ENCODE data around the gene RGS3. TPM values are rescaled to one million over a fixed set of nuclear protein-coding genes. Genes with fewer than 3 reads are reported as not detected.
A peak's percentile ranks its signal among the peaks of the same experiment; 100 is the strongest.

RGS3 gene
- total RNA-seq, 2 experiments from 2014 or later: 57.1 to 76.4 TPM

DNA sequence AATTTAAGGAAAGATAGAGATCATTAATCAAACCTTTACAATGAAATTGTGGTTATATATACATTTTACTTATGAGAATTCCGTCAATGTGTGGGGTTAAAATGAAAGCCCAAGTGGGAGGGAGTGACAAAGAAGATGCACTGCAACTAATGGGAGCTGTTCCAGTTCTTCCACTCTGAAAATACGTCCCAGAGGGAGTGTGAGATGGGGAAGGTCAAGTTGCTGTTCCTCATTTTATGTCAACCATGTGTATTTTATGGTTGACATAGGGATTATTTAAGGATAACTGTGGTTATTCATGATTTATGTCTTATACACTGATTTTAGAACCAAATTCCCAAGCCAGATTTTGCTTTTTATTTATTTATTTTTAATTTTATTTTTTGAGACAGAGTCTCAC is 14.2 kb upstream of the RGS3 start:
- CTCF ChIA-PET: interaction anchor here (4.9 to 9.7 kb wide), 2 partner anchors 134 to 205 kb away, joined by 50 to 151 read pairs; no protein-coding TSS in a partner anchor

DNA sequence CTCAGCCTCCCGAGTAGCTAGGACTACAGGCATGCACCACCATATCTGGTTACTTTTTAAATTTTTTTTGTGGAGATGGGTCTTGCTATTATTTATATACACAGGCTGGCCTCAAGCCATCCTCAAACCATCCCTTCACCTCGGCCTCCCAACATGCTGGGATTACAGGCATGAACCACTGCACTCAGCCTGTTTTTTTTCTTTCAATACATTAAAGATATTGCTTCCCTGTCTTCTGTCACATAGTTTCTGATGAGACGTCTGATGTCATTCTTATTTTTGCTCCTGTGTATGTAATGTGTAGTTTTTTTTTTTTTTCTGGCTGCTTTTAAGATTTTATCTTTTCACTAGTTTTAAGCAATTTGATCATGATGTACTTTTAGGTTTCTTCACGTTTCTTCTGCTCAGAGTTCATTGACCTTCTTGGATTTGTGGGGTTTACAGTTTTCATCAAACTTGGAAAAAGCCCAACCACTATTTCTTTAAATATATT is 11.4 kb upstream of the RGS3 start:
- ATAC-seq: no peak
- CTCF ChIA-PET: interaction anchor here (1.2 to 9.7 kb wide), 3 partner anchors 38 to 202 kb away, joined by 3 to 151 read pairs (median 6); no protein-coding TSS in a partner anchor
- Mint-ChIP-seq H3K36me3 (no peaks in the 10 kb centered on the region), H3K4me3 (no peak overlapping the region), H3K4me1 (peaks cover 10% of the 10 kb centered on the region), H3K9me3 (ENCODE audit: low read depth) (no peaks in the 10 kb centered on the region), H3K27me3 (no peaks in the 10 kb centered on the region), H3K27ac (no peak overlapping the region)
- no peak for DNase-seq

More for the DNA sequence above, 14.2 kb upstream of the RGS3 start:
- H3K9me3 Mint-ChIP-seq (ENCODE audit: low read depth): no peaks in the 10 kb centered on the region
- peaks cover 2% of the 10 kb centered on the region for H3K4me1 Mint-ChIP-seq
- no peak overlapping the region for H3K4me3 Mint-ChIP-seq
- no peaks in the 10 kb centered on the region for H3K36me3 Mint-ChIP-seq
- ATAC-seq: no peak
- H3K27me3 Mint-ChIP-seq: no peaks in the 10 kb centered on the region
- no peak for DNase-seq
- H3K27ac Mint-ChIP-seq: no peak overlapping the region

DNA sequence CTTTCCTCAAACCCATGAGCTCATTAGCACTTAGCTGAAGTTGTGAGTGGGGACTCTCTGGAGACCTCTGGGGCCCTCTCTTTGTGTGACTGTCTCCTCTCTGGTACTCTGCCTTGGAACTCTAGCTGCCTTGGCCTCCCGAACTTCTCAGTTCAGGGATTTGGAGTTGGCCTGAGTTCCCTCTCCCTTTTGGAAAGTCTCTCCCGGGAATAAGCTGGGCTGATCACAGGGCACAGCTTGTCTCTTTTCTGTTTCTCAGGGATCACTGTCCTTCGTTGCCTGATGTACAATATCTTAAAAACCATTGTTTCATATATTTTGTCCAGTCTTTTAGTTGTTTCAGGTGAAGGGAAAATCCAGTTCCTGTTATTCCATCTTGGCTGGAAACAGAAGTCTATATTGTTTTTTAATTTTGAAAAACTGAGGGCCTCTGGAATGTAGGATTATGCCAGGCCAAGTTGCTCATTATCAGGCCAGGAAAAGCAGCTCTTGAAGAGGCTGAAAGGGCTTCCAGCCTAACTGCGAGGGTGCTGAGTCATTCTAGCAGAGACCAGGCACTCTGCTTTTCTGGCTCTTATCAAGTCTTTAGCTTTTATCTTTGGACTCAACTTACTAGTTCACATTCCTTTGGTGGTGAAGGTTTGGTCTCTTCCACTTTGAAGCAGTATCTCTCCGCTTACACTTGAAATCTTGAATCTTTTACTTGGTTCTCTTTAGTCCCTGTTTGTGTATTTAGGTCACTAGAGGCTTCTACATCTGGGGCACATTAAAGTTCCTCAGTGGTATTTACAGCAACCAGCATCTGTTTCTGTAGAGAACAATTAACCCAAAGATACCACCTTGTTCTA is 8.4 kb upstream of the RGS3 start:
- no peak for DNase-seq
- ATAC-seq: peak; percentile 36
- no peaks in the 10 kb centered on the region for H3K27me3 Mint-ChIP-seq

DNA sequence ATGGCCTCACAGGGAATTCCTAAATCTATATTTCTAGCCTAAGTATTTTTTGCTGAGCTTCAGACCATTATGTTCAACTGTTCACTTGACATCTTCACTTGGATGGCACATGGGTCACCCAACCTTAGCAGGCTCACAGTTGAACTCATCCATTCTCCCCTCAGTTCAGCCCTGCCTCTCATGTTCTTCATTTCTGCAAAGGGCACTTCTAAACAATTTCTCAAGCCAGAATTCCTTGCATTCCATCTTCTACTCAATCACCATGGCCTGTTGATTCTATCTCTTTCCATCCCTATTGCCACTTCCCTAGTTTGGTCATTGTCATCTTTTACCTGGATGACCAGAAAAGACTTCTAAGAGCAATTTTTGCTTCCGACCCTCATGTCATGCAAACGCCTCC is 7.3 kb upstream of the RGS3 start:
- CTCF ChIA-PET: interaction anchor here (0.7 to 4.0 kb wide), 2 partner anchors 10 to 15 kb away, joined by 3 to 17 read pairs; no protein-coding TSS in a partner anchor
- Mint-ChIP-seq H3K4me3 (no peak overlapping the region), H3K27me3 (no peaks in the 10 kb centered on the region), H3K9me3 (ENCODE audit: low read depth) (no peaks in the 10 kb centered on the region), H3K27ac (no peak overlapping the region), H3K36me3 (no peaks in the 10 kb centered on the region), H3K4me1 (peaks cover 10% of the 10 kb centered on the region)
- ATAC-seq: no peak
- no peak for DNase-seq

More for the DNA sequence above, 8.4 kb upstream of the RGS3 start:
- no peaks in the 10 kb centered on the region for H3K36me3 Mint-ChIP-seq
- CTCF ChIA-PET: interaction anchor here (0.7 to 4.0 kb wide), 12 partner anchors 9 to 203 kb away, joined by 3 to 17 read pairs (median 4); partner anchors contain the start of gene ALAD
- H3K4me1 Mint-ChIP-seq: peaks cover 10% of the 10 kb centered on the region
- H3K9me3 Mint-ChIP-seq (ENCODE audit: low read depth): no peaks in the 10 kb centered on the region
- no peak overlapping the region for H3K27ac Mint-ChIP-seq
- no peak overlapping the region for H3K4me3 Mint-ChIP-seq

DNA sequence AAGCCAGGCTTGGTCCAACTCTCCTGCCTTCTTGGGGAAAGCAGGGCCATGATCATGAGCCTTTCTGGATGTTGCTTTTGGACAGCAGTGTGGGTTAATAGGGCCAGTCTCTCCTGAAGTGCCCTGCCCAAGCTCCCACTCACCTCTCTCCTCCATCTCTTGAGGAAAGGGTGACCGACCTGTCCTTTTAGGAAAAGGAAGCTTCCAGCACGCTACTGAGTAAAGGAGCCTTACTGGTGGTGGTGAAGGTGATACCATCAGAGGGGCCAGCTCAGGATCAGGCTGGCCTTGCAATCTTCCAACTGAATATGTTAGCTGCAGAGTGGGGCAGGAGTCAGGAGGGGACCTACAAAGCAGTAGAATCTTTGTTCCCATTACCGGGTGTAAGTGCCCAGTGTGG is 2.2 kb upstream of the RGS3 start:
- no peak for ATAC-seq
- Mint-ChIP-seq H3K4me1 (no peaks in the 10 kb centered on the region), H3K9me3 (ENCODE audit: low read depth) (no peaks in the 10 kb centered on the region), H3K36me3 (no peaks in the 10 kb centered on the region), H3K4me3 (no peak overlapping the region), H3K27me3 (no peaks in the 10 kb centered on the region), H3K27ac (no peak overlapping the region)
- no peak for DNase-seq
- CTCF ChIA-PET: no interaction called here

DNA sequence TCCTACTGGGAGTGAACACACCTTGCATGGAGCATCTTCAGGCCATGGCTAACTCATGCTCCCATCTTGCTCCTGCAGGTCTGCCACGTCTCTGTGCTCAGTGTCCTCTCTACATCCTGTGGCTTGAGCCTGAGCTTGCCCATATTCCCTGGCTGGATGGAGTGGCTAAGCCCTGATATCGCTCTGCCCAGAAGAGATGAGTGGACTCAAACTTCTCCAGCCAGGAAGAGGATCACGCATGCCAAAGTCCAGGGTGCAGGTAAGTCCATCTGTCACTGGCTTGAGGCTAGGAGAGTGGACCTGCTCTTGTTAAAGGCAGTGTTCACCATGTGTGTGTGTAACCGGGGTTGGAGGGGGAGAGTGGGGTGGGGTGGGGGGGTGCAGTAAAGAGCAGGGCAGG is 1.6 kb upstream of the RGS3 start:
- no peaks in the 10 kb centered on the region for H3K36me3 Mint-ChIP-seq
- CTCF ChIA-PET: interaction anchor here (1.3 kb wide), 1 partner anchor 61 kb away, joined by 3 read pairs; the partner anchor contains the start of gene ALAD
- H3K4me3 Mint-ChIP-seq: no peak overlapping the region
- ATAC-seq (no peak), DNase-seq (no peak)
- no peak overlapping the region for H3K27ac Mint-ChIP-seq
- peaks cover 2% of the 10 kb centered on the region for H3K9me3 Mint-ChIP-seq (ENCODE audit: low read depth)
- H3K27me3 Mint-ChIP-seq: no peaks in the 10 kb centered on the region
- no peaks in the 10 kb centered on the region for H3K4me1 Mint-ChIP-seq

DNA sequence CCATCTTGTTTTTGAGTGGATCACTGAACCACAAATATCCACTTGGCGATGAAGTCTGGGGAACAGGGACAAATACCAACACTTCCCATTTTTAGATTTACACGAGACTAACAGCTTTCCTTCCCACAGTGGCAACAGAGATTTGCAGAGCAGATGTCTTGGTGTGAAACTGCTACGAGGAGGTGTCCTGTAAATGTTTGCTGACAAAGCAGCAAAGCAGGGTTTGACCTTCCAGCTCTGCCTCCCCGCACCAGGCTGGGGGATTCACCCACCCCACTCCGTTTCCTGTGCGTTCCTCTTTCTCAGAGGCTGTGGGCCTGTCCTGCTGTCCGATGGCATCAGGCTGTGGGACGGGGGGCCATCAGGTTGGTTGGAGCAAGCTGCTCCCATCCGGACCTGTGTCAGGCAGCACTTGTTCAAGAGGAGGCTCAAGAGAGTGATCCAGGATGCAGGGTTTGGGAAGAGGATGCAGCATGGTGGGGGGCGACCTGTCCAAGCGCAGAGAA is 693 bp upstream of the RGS3 start:
- Mint-ChIP-seq H3K4me1 (no peaks in the 10 kb centered on the region), H3K9me3 (ENCODE audit: low read depth) (peaks cover 2% of the 10 kb centered on the region), H3K27me3 (no peaks in the 10 kb centered on the region), H3K36me3 (peaks cover 2% of the 10 kb centered on the region), H3K27ac (no peak overlapping the region), H3K4me3 (no peak overlapping the region)
- CTCF ChIA-PET: interaction anchor here (1.3 to 1.4 kb wide), 2 partner anchors 62 to 129 kb away, joined by 3 read pairs; partner anchors contain the start of gene ALAD
- ATAC-seq: no peak
- no peak for DNase-seq

DNA sequence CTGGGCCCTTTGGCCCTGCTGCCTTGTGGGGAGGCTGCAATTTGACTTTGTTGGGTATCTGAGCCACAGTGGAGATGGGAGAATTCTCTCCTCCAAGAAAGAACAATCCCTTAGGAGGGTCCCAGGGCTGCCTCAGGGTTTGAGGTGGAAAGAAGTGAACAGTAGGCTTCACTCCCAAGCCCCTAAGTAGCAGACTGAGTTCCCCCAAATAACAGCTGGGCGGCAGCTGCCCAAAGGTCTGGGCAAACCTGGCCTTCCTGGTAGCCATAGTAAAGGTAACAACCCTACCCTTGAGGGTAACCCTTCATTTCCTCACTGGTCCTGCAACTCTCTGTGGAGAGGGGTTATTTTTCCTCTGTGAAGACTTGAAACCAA is 746 bp downstream of the RGS3 start:
- H3K9me3 Mint-ChIP-seq (ENCODE audit: low read depth): peaks cover 2% of the 10 kb centered on the region
- H3K27me3 Mint-ChIP-seq: no peaks in the 10 kb centered on the region
- no peaks in the 10 kb centered on the region for H3K4me1 Mint-ChIP-seq
- CTCF ChIA-PET: interaction anchor here (0.9 to 1.4 kb wide), 3 partner anchors 29 to 191 kb away, joined by 3 to 4 read pairs (median 3); no protein-coding TSS in a partner anchor
- peak overlapping the region; percentile 58 for H3K4me3 Mint-ChIP-seq
- DNase-seq (no peak), ATAC-seq (no peak)
- no peak overlapping the region for H3K27ac Mint-ChIP-seq
- H3K36me3 Mint-ChIP-seq: peaks cover 2% of the 10 kb centered on the region

DNA sequence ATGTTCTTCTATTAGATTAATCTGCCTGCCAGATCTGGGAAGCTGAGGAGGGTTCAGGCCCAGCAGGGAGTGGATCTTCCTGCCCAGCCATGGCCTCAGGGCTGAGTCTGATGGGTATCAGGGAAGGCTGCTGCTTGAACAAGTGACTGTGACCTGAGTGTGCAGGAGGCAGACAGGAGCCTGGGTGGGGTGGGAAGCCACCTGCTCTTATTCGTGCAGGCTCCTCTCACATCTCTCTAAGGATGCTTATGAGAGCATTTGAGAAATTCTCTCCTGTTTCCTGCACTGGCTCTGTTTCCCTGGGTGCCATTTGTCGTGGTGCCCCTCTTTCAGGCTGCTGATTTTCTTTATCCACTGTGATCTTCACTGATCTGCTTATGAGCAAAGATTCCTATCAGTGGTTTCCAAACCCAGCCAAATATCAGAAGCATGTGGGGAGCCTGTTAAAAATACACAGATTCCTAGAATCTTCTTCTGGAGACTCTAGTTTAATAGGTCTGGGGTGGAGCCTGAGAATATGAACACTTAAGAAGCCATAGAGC is 2.1 kb downstream of the RGS3 start:
- ATAC-seq (no peak), DNase-seq (no peak)
- CTCF ChIA-PET: no interaction called here
- Mint-ChIP-seq H3K27me3 (no peaks in the 10 kb centered on the region), H3K4me1 (no peaks in the 10 kb centered on the region), H3K27ac (no peak overlapping the region), H3K36me3 (peaks cover 3% of the 10 kb centered on the region), H3K9me3 (ENCODE audit: low read depth) (peaks cover 2% of the 10 kb centered on the region), H3K4me3 (no peak overlapping the region)

DNA sequence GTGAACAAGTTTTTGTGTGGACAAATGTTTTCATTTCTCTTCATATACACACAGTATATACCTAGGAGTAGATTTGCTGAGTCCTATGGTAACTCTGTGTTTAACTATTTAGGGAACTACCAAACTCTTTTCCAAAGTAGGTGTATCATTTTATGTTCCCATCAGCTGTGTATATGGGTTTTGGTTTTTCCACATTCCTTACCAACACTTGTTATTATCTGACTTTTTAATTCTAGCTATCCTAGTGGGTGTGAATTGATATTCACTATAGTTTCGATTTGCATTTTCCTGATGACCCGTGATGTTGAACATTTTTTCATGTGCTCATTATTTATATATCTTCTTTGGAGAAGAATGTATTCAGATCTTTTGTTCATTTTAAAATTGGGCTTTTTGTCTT is 3.7 kb downstream of the RGS3 start:
- ATAC-seq: no peak
- H3K27ac Mint-ChIP-seq: no peak overlapping the region
- CTCF ChIA-PET: interaction anchor here (0.6 kb wide), 1 partner anchor 155 kb away, joined by 3 read pairs; no protein-coding TSS in a partner anchor

DNA sequence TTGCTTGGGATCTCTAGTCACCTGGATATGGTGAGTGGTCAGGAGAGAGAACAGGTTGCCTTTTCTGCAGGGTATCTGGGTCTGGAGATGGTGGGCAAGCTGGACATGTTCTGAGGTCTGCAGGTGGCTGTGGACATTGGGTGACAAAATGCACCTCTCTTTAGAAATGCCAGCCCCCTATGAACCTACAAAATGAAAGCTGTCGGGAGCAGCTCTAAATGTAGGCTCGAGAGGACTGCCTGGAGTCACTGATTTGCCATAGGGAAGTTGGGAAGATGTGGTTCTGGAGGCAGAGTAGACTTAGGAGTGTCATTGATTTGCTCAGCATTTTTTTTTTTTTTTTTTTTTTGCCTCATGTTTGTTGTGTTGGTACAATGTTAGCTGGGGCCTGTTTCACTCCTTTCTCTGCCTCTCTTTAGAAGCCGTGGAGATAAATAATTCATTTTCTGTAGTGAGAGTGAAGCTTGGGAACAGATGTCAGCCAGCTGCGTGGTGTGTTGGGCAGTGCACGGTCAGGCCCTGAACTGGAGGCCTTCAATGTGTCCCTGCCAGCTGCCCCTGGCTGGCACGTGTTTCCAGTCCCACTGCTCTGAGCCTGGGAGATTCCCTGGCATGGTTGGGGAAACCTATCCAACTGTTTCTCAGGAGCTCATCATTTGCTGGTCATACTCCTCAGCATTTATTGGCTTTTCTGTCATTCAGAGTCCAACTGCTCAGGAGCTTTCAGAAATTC is 5.4 kb downstream of the RGS3 start:
- Mint-ChIP-seq H3K36me3 (peaks cover 3% of the 10 kb centered on the region), H3K27me3 (no peaks in the 10 kb centered on the region), H3K27ac (no peak overlapping the region), H3K4me1 (no peaks in the 10 kb centered on the region), H3K4me3 (no peak overlapping the region), H3K9me3 (ENCODE audit: low read depth) (peaks cover 2% of the 10 kb centered on the region)
- CTCF ChIA-PET: interaction anchor here (0.6 to 1.2 kb wide), 3 partner anchors 43 to 110 kb away, joined by 3 read pairs; no protein-coding TSS in a partner anchor
- ATAC-seq (no peak), DNase-seq (no peak)

More for the DNA sequence above, 3.7 kb downstream of the RGS3 start:
- H3K36me3 Mint-ChIP-seq: peaks cover 3% of the 10 kb centered on the region
- no peaks in the 10 kb centered on the region for H3K4me1 Mint-ChIP-seq
- no peak for DNase-seq
- H3K4me3 Mint-ChIP-seq: no peak overlapping the region
- H3K27me3 Mint-ChIP-seq: no peaks in the 10 kb centered on the region
- H3K9me3 Mint-ChIP-seq (ENCODE audit: low read depth): peaks cover 2% of the 10 kb centered on the region

DNA sequence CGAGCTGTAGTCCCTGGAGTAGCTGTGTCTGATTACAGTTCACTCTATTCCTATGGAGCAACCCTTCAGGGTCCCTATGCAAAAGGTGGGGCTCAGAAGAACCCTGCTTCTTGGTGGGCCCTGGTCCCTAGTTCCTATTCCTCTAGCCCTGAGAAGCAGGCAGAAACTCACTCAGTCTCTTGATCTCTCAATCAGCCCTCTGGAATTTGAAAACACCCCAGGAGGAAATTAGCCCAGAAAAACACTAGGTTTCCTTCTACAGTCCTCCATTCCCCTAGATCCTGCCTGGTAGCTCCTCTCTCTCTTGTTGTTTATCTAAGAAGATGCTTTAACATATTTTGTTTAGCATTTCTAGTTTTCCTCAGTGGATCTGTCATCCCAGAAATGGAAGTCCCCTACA is 7.6 kb downstream of the RGS3 start:
- ATAC-seq: no peak
- H3K36me3 Mint-ChIP-seq: peaks cover 3% of the 10 kb centered on the region
- no peaks in the 10 kb centered on the region for H3K27me3 Mint-ChIP-seq
- no peak for DNase-seq
- H3K27ac Mint-ChIP-seq: no peak overlapping the region
- no peaks in the 10 kb centered on the region for H3K4me1 Mint-ChIP-seq
- CTCF ChIA-PET: interaction anchor here (1.0 to 1.5 kb wide), 4 partner anchors 15 to 111 kb away, joined by 3 read pairs; no protein-coding TSS in a partner anchor
- peaks cover 2% of the 10 kb centered on the region for H3K9me3 Mint-ChIP-seq (ENCODE audit: low read depth)
- no peak overlapping the region for H3K4me3 Mint-ChIP-seq

DNA sequence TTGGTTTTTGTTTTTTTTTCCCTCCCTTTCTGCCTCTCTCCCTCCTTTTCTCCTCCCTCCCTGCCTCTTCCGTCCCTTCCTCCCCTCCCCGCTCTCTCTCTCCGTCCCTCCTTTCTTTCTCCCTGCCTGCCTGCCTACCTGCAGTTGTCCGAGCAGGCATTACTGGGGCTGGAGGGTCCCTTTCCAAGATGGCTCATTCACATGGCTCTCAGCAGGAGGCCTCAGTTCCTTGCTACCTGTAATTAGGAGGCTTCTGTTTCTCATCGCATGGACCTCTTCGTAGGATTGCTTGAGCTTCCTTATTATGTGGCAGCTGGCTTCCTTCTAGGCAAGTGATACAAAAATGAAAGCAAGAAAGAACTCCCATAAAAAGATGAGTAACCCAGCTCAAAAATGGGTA is 8.0 kb downstream of the RGS3 start:
- peaks cover 2% of the 10 kb centered on the region for H3K9me3 Mint-ChIP-seq (ENCODE audit: low read depth)
- CTCF ChIA-PET: interaction anchor here (1.0 to 1.5 kb wide), 4 partner anchors 16 to 110 kb away, joined by 3 read pairs; no protein-coding TSS in a partner anchor
- DNase-seq: no peak
- H3K36me3 Mint-ChIP-seq: peaks cover 3% of the 10 kb centered on the region
- no peaks in the 10 kb centered on the region for H3K27me3 Mint-ChIP-seq
- ATAC-seq: no peak
- H3K4me3 Mint-ChIP-seq: no peak overlapping the region
- no peaks in the 10 kb centered on the region for H3K4me1 Mint-ChIP-seq
- H3K27ac Mint-ChIP-seq: no peak overlapping the region

Data from activated CD8-positive, alpha-beta memory T cell treated with anti-CD3 and anti-CD28 coated beads, Interleukin-2, amount 10 ng/mL, durations not matched to agents 7 days and 5 days (primary cell).